ENCODE results near the gene PDE4C.

PDE4C gene

GRCh38 chr19:18225702-18226468 is at the start of gene PDE4C:
Gene PDE4C, minus strand, starts transcription at chr19:18226438. Its CDS starts 23 bp downstream, at chr19:18226415.
- peak; percentile 11 to 25 for DNase-seq (ENCODE audit: low read depth in 2 of 2)
- peak within 1 kb of the TSS in 1 of 2 donors; percentile 50 for H3K4me3 ChIP-seq (replicated peaks in 1 of 2; ENCODE audit: low read depth in 2 of 2, low read length in 2 of 2)
- TF ChIP-seq CTCF (IDR thresholded peaks at IDR 0.05; ENCODE audit: low read depth, low read length) = no peak

GRCh38 chr19:18274781-18275356 is 48.6 kb upstream of the PDE4C start:
- H3K4me3 ChIP-seq (replicated peaks in 1 of 2; ENCODE audit: low read depth in 2 of 2, low read length in 2 of 2) = no peak overlapping the region
- no peak for TF ChIP-seq CTCF (IDR thresholded peaks at IDR 0.05; ENCODE audit: low read depth, low read length)
- peak; percentile 90 to 92 for DNase-seq (ENCODE audit: low read depth in 2 of 2)

GRCh38 chr19:18274219-18274780 is 48.1 kb upstream of the PDE4C start, which contains the start of gene IQCN:
Gene IQCN, minus strand, starts transcription at chr19:18274452. Its CDS starts 4,974 bp downstream, at chr19:18269478.
- peak; percentile 55 to 68 for DNase-seq (ENCODE audit: low read depth in 2 of 2)
- TF ChIP-seq CTCF (IDR thresholded peaks at IDR 0.05; ENCODE audit: low read depth, low read length) = no peak

GRCh38 chr19:18273561-18274218 is 47.5 kb upstream of the PDE4C start:
- H3K4me3 ChIP-seq (replicated peaks in 1 of 2; ENCODE audit: low read depth in 2 of 2, low read length in 2 of 2) = no peak overlapping the region
- DNase-seq (ENCODE audit: low read depth in 2 of 2) = no peak
- no peak for TF ChIP-seq CTCF (IDR thresholded peaks at IDR 0.05; ENCODE audit: low read depth, low read length)

More at GRCh38 chr19:18274219-18274780, 48.1 kb upstream of the PDE4C start, which contains the start of gene IQCN:
- no peak within 1 kb of the TSS for H3K4me3 ChIP-seq (replicated peaks in 1 of 2; ENCODE audit: low read depth in 2 of 2, low read length in 2 of 2)

GRCh38 chr19:18271433-18271841 is 45.2 kb upstream of the PDE4C start:
- TF ChIP-seq CTCF (IDR thresholded peaks at IDR 0.05; ENCODE audit: low read depth, low read length) = no peak
- no peak for DNase-seq (ENCODE audit: low read depth in 2 of 2)
- H3K4me3 ChIP-seq (replicated peaks in 1 of 2; ENCODE audit: low read depth in 2 of 2, low read length in 2 of 2) = no peak overlapping the region

- no peak overlapping the region for H3K4me3 ChIP-seq (replicated peaks in 1 of 2; ENCODE audit: low read depth in 2 of 2, low read length in 2 of 2)
- DNase-seq (ENCODE audit: low read depth in 2 of 2) = no peak
- no peak for TF ChIP-seq CTCF (IDR thresholded peaks at IDR 0.05; ENCODE audit: low read depth, low read length)
Measured at GRCh38 chr19:18270326-18270725, 44.1 kb upstream of the PDE4C start.
